Kidney tubule cell (primary cell): ENCODE data around the gene SP2.
A peak's percentile ranks its signal among the peaks of the same experiment; 100 is the strongest.

Experiments
- DNase-seq: peaks from one replicate; pipeline ENCODE4 v3.0.0-alpha.2; 2018; ENCODE audit warnings: low spot score

Gene SP2

DNA sequence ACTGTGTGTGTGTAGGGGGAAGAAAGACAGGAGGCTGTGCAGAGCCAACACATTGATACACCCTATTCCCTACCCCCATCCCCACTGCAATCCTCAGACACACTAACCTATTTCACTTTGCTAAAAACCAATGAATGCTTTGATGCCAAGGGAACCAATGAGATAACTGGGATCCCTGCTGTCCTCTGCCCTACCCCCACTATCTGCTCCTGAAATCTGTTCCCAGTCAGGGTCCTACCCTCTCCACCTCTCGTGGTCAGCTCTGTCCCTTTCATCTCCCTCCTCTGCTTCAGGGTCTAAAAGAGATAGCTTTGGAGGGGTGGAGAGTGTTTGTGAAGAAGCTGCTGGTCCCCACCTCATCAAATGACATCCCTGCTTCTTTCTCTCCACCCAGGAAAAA, 26.0 kb upstream of the SP2 start:
- DNase-seq = no peak

DNA sequence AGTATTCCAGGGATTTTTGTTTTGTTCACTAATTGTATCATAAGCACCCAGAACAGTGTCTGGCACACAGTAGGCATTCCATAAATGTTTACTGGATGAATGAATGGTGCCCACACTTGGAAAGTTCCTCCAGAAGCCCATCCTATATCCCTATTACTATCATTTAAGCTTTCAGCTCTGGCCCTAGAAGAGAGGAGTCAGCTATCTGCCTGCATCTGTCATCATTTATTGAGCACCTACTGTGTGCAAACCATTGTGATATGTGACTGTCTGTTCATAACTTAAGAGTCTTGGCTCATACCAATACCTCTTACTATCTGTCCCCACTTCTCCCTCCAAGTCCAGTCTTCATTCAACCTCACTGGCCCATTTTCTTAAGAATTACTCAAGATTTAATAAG, 25.0 kb upstream of the SP2 start:
- no peak for DNase-seq

DNA sequence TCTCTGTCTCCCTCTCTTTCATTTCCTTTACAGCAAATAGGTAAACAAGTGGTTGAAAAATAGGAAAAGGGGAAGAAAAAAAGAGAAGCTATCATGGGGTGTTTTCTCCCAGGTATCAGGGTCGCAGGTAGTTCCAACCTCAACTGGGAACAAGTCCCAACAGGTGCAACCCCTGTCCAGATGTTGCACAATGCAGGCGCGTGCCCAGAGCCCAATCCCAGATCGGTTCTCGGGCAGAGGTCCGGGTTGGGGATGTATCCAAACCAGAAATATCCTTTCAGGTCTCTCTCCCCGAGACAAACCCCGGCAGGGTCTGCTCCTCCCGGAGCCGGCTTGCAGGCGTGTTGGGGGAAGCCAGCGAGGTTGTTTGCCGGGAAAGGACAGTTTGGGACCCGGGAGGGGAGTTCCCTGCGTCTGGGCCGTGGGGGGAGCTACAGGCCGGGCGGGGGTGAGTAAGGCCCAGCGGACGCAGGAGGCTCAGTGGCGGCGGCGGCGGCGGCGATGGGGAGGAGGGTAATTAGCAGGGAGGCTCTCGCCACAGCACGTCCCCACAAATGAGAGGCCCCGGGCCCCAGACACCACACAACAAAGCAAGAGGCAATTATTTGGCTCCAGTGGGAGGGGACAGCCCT, 23.9 kb upstream of the SP2 start:
- DNase-seq = no peak

DNA sequence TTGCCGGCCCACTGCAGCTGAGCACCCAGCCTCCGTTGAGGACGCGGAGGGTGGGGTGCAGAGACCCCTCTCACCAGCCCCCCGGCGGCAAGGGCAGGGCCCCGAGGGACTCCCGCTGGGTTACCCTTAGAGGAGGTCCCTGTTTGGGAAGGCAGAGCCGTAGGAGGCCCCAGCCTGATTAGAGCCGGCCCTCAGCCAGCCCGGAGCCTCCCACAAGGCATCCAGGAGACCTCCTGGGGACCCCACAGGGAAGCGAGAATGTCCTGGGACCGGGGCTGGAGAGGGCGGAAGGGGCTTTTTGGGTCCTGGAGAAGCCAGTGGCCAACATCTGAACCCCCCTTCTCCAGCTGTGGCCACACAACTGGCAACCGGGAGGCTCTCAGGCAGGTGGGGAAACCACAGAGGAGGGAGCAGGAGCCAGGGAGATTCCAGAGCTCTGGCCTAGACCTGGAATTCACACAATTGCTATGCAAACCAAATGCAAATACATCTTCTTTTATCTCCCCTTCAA, 23.3 kb upstream of the SP2 start:
- DNase-seq = no peak

DNA sequence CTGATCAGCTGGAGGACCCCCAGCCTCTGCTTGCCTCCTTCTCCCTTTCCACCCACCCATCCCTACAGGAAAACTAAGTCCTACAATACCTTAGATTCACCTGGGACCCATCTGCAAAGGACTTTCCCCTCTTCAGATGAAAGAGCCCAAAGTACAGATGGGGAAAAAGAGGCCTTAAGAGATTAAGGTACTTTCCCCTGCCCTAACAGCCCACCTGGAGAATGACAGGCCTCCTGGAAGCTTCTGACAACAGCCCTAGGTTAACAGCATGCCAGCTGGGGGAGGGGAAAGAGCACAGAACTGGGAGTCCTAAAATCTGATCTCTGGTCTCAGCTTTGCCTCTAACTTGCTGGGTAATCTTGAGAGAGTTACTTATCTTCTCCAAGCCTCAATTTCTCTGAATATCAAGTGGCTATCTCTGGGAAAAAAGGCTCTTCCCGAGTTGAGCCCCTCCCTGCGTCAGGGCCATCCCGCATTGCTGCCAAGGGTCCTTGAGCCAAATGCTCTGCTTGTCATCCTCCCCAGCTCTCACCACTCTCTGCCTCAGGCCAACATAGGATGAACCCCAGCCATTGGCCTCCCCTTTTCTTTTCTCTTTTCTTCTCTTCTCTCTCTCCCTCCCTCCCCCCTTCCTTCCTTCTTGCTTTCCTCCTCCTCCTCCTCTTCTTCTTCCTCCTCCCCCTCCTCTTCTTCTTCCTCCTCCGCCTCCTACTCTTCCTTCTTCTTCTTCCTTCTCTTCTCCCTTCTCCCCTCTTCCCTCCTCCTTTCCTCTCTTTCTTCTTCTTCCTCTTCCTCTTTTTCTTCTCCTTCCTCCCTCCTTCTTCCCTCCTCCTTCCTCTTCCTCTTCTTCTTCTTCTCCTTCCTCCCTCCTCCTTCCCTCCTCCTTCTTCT, 22.6 kb upstream of the SP2 start:
- DNase-seq = no peak

DNA sequence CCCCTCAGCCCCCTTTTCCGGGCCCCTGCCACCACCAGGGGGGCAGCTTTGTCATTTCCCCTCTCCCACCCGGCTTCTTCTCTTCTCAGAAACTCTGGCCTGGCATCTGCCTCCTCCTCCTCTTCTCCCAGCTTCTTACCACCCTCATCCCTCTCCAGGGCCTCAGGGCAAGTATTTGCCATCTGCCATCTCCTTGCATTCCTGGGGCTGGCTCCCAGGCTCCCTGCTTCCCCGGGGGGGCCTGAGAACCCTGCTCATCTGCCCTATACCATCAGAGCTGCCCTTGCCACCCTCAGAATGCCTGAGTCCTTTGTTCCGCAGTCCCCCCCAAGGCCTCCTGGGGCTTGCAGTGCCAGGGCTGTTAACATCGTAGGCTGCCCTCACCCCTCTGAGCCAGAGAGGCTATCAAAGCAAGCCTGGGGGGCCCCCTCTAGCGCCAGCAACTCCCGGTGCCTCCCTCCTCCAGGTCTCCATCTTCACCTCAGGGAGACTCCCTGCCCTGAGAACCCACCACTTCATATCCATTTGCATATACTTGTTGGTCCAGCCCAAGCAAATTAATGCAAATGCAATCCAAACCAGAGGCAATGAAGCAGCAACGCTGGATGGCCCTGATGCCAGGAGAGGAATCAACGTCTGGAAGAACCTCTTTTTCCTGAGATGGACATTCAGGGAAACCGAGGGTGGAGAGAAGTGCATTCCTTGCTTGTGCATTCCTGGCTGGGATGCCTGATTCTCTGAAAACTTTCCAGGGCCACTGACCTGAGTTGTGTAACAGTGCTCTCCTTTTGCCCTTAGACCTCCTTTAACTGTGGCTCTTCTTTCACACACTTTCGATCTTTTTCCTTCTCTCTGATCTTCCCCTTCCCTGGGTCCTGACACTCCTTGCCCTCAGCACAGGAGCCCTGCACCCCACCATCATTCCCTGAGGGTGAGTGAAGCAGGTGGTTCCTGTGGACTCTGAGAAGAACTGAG, 20.7 kb upstream of the SP2 start:
- DNase-seq = no peak

DNA sequence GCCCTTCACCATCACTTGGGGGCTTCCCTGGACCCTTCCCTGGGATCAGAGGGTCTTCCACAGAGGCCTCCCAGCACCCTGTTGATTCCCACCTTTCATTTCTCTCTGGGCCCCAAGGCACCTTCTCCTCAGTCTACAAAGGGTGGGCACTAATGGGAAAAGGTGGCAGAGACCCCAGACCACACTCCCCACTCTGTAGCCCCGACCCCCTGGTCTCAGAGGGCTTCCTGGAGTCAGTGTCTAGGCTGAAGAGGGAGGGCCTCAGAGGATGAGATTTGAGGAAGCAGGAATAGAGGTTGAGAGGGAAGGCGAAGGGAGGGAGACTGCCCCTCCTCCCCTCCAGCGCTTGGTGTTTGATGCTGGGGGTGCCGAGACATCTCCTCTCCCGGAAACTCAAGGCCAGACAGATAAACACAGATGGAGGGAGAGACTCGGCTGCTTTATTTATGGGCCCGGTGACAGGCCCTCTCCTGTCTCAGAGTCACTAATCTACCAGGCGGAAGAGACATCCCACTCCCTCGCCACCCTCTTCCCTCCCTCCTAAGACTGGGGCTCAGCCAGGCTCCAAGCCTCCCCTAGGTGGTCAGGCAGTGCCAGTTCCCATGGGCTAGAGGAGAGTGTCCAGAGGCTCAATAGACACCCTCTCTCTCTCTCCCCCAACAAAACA, 18.5 kb upstream of the SP2 start:
- no peak for DNase-seq

DNA sequence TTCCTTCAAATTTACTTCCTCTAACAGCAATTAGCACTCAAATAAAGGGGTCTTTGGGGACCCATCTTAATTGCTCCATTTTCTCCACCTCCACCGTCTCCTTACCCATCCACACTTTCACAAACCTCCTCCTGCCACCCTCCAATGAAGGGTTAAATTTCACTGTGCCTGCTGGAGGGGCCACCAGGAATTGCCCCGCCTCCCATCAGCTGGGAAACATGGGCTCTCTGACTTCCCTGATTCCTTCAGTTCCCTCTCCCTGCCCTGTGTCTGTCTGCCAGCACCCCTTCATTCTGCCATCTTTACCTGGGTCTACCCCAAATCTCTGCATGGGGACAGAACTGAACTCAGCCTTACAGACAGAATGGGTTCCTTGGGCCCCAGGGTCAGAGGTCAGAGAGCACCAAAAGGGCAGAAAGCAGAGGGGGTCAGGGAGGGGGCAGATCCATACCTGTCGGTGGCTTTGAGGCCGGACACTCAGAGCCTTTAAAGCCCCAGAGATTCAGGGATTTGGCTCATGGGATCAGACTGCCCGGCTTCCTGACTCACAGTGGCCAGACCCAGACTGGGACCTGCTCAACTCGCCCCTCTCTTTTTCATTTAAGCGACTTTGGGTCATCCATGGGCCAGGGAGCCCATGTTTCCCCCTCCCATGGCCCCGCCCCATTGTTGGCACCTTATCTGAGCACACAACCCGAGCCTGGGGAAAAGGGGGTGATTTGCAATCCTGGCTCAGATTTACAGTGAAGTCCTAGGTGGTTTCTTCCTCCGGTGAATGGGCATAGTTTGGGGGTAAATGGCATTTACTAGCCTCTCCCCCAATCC, 17.6 kb upstream of the SP2 start:
- no peak for DNase-seq

DNA sequence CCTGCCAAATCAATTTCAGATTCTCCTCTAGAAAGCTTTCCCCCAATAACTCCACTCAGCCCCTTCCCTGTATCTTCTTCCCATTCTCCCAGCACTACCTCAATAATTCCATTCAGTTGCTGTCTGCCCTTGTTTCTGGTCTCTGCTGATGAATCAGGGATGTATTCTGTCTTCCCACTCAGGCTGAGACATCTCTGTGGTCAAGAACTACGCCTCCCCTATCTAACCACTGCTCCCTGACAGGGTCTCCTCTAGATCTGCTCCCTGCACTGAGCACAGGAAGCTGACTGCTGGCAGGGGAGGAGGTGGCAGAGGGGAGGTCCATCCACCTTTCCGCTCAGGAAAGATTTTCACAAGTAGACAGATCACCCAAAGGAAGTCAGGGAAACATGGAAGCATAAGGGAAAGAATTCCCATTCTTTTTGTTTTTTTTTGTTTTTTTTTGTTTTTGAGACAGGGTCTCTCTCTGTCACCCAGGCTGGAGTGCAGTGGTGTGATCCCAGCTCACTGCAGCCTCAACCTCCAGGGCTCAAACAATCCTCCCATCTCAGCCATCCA, 16.9 kb upstream of the SP2 start:
- DNase-seq = peak; percentile 55

DNA sequence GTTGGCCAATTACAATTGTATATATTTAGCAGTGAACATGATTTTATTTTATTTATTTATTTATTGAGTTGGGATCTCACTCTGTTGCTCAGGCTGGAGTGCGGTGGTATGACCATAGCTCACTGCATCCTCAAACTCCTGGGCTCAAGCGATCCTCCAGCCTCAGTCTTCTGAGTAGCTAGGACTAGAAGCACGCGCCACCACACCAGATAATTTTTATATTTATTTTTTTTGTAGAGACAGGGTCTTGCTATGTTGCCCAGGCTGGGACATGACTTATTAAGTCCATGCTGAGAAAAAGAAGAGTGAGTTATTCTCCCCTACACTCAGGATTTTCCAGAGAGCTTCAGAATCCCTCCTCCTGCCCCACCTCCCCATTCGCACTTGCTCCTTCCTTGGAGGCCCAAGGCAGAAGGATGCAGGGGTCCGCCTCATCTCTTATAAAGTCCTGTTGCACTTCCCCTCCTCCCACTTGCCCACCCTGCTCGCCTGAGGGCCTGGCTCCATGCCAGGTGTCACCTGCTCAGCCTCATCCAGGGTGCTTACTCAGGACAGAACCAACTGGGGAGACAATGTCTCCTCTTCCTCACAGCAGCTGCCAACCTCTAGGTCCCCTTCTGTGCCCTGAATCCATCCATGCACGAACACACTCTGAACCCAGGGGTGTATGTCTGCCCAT, 16.1 kb upstream of the SP2 start:
- DNase-seq = no peak

DNA sequence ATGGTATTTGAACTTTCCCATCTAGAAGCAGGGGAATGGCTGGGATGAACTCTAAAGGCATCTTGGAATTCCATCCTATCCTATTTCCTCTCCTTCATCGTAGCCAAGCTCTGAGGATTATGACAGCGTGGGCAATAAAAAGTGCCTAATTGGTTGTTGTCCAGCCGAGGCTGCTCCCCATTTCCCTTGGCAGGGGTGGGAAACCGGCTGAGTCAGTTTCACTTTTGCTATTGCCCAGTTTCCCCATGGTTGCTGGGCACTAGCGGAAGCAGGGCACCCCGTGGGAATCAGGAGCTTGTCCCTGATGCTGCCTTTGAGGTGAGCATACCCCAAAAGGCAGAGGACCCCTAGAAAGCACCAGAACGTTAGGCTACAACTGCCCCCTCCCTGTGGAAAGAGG, 13.8 kb upstream of the SP2 start:
- peak; percentile 19 for DNase-seq

DNA sequence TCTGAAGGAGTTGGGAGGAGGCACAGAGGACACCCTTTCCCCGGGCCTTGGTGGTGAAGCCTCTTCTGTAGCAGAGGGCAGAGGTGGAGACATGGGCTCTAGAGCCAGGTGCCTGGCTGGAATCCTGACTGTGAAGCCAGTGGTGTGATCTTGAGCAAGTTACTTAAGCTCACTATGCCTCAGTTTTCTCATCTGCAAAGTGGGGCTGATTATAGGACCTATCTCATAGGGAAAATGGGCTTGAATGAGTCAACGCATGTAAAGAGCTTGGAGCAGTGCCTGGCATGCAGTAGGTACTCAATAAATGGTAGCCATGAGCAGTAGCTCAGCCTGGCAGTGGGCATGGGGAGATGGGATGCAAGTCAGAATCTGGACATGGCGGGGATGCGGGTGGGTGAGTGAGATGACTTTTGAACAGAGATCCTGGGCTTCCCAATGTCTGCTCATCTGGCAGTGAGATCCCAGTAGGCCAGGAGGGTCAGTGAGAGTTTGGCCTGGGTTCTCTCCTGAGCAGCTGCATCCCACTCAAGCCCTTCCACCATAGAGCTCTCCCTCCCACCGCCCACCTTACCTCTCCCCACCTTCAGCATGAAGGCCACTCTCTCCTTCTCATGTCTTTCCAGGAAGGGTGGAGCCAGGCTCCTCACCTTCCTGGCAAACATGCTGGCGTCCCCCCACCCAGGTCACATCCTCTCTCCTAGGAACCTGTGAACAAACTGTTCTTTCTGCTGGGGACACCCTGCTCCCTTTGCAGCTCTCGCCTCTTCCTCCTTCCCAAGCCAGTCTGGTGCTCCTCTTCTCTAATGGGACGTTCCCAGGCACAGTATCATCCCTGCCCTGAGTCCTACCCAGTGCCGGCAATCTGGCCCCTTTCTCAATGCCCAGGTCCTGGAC, 13.1 kb upstream of the SP2 start:
- no peak for DNase-seq

DNA sequence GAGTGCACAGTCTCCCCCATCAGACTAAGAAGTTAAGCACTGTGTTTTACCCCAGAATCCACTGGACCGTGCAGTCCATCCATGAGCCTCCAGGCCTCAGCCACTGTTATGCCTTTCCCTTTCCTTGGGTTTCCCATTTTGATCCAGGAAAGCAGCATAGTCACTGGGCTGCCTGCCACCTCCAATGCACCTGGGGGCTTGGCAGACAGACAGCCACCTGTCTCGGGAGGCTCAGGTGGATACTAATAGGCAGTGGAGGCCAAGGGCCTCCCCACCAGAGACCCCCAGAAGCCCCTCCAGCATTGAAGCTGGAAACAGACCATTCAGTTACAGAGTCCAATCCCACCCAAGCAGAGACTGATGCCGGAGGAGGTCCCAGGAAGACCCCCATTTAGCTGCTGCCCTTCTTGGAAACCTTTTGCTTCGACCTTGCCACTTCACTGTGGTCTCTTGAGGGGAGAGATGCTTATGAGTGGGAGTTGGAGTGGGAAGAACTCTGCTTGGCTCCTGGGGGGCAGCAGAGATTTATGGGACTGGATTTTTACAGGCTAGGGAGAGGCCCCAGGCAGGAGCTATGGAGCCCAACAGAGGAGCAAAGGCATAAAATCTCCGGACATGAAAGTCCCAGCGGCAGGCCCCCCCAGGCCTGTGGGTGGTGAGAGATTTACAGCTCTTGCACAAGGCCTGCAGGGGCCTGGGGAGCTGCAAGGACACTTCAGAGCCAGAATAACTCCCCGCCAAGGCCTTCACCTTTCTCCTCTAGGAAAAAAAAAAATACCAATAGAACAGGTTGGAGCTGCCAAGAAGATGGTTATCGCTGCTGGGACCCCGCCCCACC, 12.2 kb upstream of the SP2 start:
- DNase-seq = no peak

DNA sequence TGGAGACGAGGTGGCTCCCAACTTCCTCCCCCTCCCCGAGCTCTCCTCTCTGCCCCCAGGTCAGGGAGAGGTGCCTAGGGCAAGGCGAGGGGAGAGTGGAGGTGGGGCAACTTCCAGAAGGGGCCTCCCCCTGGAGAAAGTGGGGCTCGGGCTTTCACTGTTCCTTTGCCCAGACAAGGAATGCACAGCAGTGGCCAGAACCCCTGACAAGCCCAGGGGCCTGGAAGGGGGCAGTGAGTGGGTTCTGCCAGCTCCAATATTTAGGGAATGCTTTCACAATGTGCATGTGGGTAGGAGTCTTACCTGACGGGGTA, 11.7 kb upstream of the SP2 start:
- no peak for DNase-seq

DNA sequence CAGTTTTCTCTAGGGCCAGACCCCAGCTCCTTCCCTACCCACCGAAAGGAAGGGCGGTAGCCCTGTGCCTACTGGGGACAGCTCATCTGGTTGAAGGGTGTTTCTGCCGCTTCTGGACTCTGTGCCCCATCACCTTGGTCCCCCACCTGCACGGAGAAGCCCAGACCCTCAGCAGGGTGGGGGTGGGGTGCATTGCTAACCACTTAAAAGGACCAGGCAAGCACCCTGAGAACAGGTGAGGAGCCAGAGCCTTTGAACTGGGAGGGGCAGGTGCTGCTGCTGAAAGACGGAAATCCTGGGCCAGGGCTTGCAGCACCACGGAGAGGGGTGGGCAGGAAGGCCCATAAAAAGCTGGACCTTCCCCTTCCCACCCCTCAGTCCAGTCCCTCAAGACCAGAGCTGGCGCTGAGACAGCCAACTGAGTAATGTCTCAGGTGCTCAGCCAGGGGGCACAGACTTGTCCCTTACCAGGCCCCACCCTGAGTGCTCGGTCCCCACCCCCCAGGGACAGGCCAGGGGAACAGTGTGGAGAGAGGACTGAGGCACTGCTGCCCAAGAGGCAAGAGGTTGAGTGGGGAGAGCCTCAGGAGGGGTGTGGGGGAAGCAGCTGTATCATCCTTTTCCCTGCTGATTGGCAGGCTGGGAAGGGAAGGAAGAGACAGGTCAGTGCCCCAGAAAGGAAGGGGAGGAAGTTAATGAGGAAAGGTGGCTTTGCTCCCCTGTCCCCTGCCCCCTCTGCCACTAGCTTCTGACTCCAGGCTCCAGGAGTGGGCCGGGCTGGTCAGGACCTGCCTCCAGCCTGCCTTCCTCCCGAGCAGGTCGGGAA, 10.9 kb upstream of the SP2 start:
- DNase-seq = no peak

DNA sequence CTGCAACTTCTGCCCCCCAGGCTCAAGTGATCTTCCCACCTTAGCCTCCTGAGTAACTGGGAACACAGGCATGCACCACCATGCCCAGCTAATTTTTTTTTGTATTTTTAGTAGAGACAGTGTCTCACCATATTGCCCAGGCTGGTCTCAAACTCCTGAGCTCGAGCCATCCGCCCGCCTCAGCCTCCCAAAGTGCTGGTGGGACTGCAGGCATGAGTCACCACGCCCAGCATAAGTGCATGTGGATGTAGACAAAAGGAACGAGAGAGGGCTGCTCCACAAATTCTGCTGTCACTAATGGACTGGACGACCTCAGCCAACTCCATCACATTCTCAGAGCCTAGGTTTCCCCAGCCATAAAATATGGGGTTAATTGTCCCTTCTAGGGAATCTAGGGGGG, 7.7 kb upstream of the SP2 start:
- DNase-seq = no peak
